K562 (cell line): ENCODE data around the gene SLIT1. TPM values are rescaled to one million over a fixed set of nuclear protein-coding genes. Genes with fewer than 3 reads are reported as not detected.

Source experiments
- ATAC-seq: fragments of 200-7000 bp; cut with Tn5 transposase; 3 replicates; pipeline ENCODE4 v1.9.1; 2020; ENCODE audit warnings: moderate library complexity
- BruUV-seq: library from RNA; stranded (reverse); fragments of 400-500 nt; replicated peaks from 2 replicates; lab custom pipeline; 2021; lab: Mats Ljungman, UMichigan
- CTCF ChIA-PET: fragments of 300-600 bp; formaldehyde crosslinking; extraction: SDS; loops from one replicate; lab custom pipeline; 2021; ENCODE audit warnings: low intra/inter-chr PET ratio; lab: Yijun Ruan, JAX
- POLR2A ChIA-PET: fragments of 300-600, 350-650 bp; sonication (Branson Sonifier 250); formaldehyde crosslinking; extraction: SDS; loops from one replicate; lab custom pipeline; 2021; ENCODE audit warnings: antibody characterized with exemption, inconsistent platforms; lab: Yijun Ruan, JAX
- DNase-seq, 4 experiments: peaks; one replicate each; pipeline versions ENCODE4 v3.0.0 to v3.0.0-alpha.2; 2011 to 2018; ENCODE audit warnings: low spot score in 3 of 4, mixed read lengths in 3 of 4; ENCODE audit errors: extremely low read depth in 1 of 4
- FAIRE-seq: peaks from 2 replicates; lab custom pipeline; 2011; peaks lifted over from hg19 to GRCh38; lab: Jason Lieb, UNC
- H2AFZ ChIP-seq: 2 replicates; pipeline ENCODE4 v1.6.0; 2011; ENCODE audit warnings: low read depth, low read length, control low read depth, inconsistent platforms
- H3K27ac ChIP-seq: fragments of 200-600 bp; 3 replicates; pipeline ENCODE4 v1.8.0; 2011; ENCODE audit warnings: low read depth, mild to moderate bottlenecking, control low read depth, inconsistent platforms, low read length, moderate library complexity, mixed read lengths; ENCODE audit errors: extremely low read depth
- H3K27me3 ChIP-seq, 2 experiments: fragments of 300-600 bp in 1 of 2; 2 replicates in 1 of 2; 3 replicates in 1 of 2; pipeline versions ENCODE4 v1.6.0 to v1.8.0; 2011; ENCODE audit warnings: inconsistent platforms in 2 of 2, low read length in 2 of 2, mild to moderate bottlenecking in 1 of 2, mixed read lengths in 1 of 2, moderate library complexity in 1 of 2; ENCODE audit not compliant: control insufficient read depth in 2 of 2, insufficient read depth in 2 of 2
- H3K36me3 ChIP-seq: fragments of 300-600 bp; 3 replicates; pipeline ENCODE4 v1.8.0; 2011; ENCODE audit warnings: mild to moderate bottlenecking, low read length, inconsistent platforms; ENCODE audit not compliant: control insufficient read depth, insufficient read depth
- H3K4me1 ChIP-seq, 2 experiments: fragments of 200-600 bp in 1 of 2; replicated peaks in 1 of 2; 2 replicates in 1 of 2; 3 replicates in 1 of 2; pipeline versions ENCODE4 v1.5.1 to v1.8.0; 2011; ENCODE audit warnings: inconsistent platforms in 2 of 2, low read length in 2 of 2, mild to moderate bottlenecking in 1 of 2, mixed read lengths in 1 of 2, moderate library complexity in 1 of 2; ENCODE audit not compliant: control insufficient read depth in 2 of 2, insufficient read depth in 2 of 2
- H3K4me2 ChIP-seq: 2 replicates; pipeline ENCODE4 v1.6.1; 2011; ENCODE audit warnings: low read length, control low read depth, inconsistent platforms, mixed read lengths; ENCODE audit not compliant: insufficient read depth
- H3K4me3 ChIP-seq: fragments of 200-600 bp; sonication (generic), shearing (Covaris generic); 2 replicates; pipeline ENCODE4 v1.5.1; 2016; ENCODE audit warnings: control low read depth, inconsistent platforms
- H3K79me2 ChIP-seq: fragments of 200-600 bp; 3 replicates; pipeline ENCODE4 v1.8.0; 2011; ENCODE audit warnings: low read length, inconsistent platforms; ENCODE audit not compliant: control insufficient read depth, insufficient read depth
- H3K9ac ChIP-seq, 2 experiments: 2 replicates each; pipeline versions ENCODE4 v1.6.0 to v1.6.1; 2011; ENCODE audit warnings: low read depth in 2 of 2, low read length in 2 of 2, control low read depth in 1 of 2, inconsistent platforms in 1 of 2, mild to moderate bottlenecking in 1 of 2, mixed read lengths in 1 of 2; ENCODE audit not compliant: insufficient read depth in 1 of 2
- H3K9me1 ChIP-seq: one replicate; pipeline ENCODE4 v1.6.0; 2011; ENCODE audit warnings: inconsistent platforms, mild to moderate bottlenecking, low read length, moderate library complexity; ENCODE audit not compliant: control insufficient read depth, insufficient read depth
- H3K9me3 ChIP-seq: replicated peaks from 2 replicates; pipeline ENCODE4 v1.5.1; 2011; ENCODE audit warnings: low read depth, low read length, inconsistent platforms; ENCODE audit not compliant: control insufficient read depth, insufficient read depth
- H4K20me1 ChIP-seq: replicated peaks from 2 replicates; pipeline ENCODE4 v1.6.1; 2011; ENCODE audit warnings: low read length, inconsistent platforms, mixed read lengths; ENCODE audit not compliant: control insufficient read depth, insufficient read depth
- ARID1B ChIP-seq: fragments of 450-650 bp; IDR thresholded peaks from 2 replicates; pipeline ENCODE4 v1.6.1; 2016; ENCODE audit warnings: antibody characterized with exemption, mild to moderate bottlenecking, inconsistent platforms
- ETV5 ChIP-seq: sonication (generic); formaldehyde crosslinking; IDR thresholded peaks from 2 replicates; pipeline ENCODE4 v1.4.0; 2020; ENCODE audit warnings: low read depth, mild to moderate bottlenecking, missing genetic modification reagents
- HDAC2 ChIP-seq: fragments of 450-650 bp; IDR thresholded peaks from 2 replicates; pipeline ENCODE4 v1.6.1; 2016; ENCODE audit warnings: mild to moderate bottlenecking
- MED1 ChIP-seq: sonication (generic); formaldehyde crosslinking; IDR thresholded peaks from 2 replicates; pipeline ENCODE4 v1.8.1; 2023; ENCODE audit warnings: missing genetic modification reagents, borderline replicate concordance
- MYBL2 ChIP-seq, 2 experiments: fragments of 450-650 bp in 1 of 2; sonication (generic) in 1 of 2; formaldehyde crosslinking in 1 of 2; IDR thresholded peaks; 2 replicates each; pipeline versions ENCODE4 v1.6.1 to v1.8.1; 2017 to 2022; ENCODE audit warnings: borderline replicate concordance in 1 of 2, inconsistent platforms in 1 of 2, low read depth in 1 of 2, mild to moderate bottlenecking in 1 of 2, missing genetic modification reagents in 1 of 2, moderate library complexity in 1 of 2
- PURB ChIP-seq: sonication (generic); formaldehyde crosslinking; IDR thresholded peaks from 2 replicates; pipeline ENCODE4 v1.9.0; 2021; ENCODE audit warnings: low read depth, mild to moderate bottlenecking, missing genetic modification reagents
- RNF2 ChIP-seq: sonication (generic); IDR thresholded peaks from 2 replicates; pipeline ENCODE4 v1.6.1; 2016
- SOX6 ChIP-seq: fragments of 450-650 bp; IDR thresholded peaks from 2 replicates; pipeline ENCODE4 v1.6.1; 2014; ENCODE audit warnings: mild to moderate bottlenecking
- SRSF7 ChIP-seq: fragments of 200-400 bp; formaldehyde crosslinking; optimal IDR thresholded peaks from 2 replicates; pipeline ENCODE3; 2017; ENCODE audit warnings: mild to moderate bottlenecking, low read depth, low read length
- TOE1 ChIP-seq, 2 experiments: fragments of 450-650 bp in 1 of 2; sonication (generic) in 1 of 2; formaldehyde crosslinking in 1 of 2; IDR thresholded peaks; 2 replicates each; pipeline versions ENCODE4 v1.7.1 to v1.8.0; 2016 to 2022; ENCODE audit warnings: borderline replicate concordance in 2 of 2, mild to moderate bottlenecking in 2 of 2, antibody characterized with exemption in 1 of 2, inconsistent platforms in 1 of 2, low read depth in 1 of 2, missing genetic modification reagents in 1 of 2, moderate library complexity in 1 of 2
- ZNF175 ChIP-seq: fragments of 200-800 bp; sonication (Bioruptor generic); IDR thresholded peaks from 2 replicates; pipeline ENCODE4 v1.6.1; 2016; ENCODE audit warnings: low read depth, mild to moderate bottlenecking, missing genetic modification characterization, missing compliant biosample characterization
- ZNF253 ChIP-seq: fragments of 250-450 bp; sonication (Bioruptor Pico); conservative IDR thresholded peaks from 2 replicates; pipeline ENCODE4 v1.6.1; 2021; ENCODE audit warnings: mild to moderate bottlenecking
- ZNF41 ChIP-seq: fragments of 250-450 bp; sonication (Bioruptor Pico); conservative IDR thresholded peaks from 2 replicates; pipeline ENCODE4 v1.4.0; 2020; ENCODE audit warnings: mild to moderate bottlenecking
- WGBS: fragments of 100-300 bp; shearing (Covaris generic); methylation state at CpG from one replicate; pipeline ENCODE4 v1.1.6; 2016; ENCODE audit warnings: low coverage, mixed read lengths; ENCODE audit not compliant: insufficient coverage; ENCODE audit errors: missing lambda C conversion rate; 5-methylcytosine and 5-hydroxymethylcytosine counted together
- in situ Hi-C: fragments of 300-500 bp; cut with MboI; formaldehyde crosslinking; loops from 4 replicates; pipeline ENCODE4 v1.15.0; 2018; ENCODE audit warnings: inconsistent platforms, mixed read lengths
- intact Hi-C: fragments of 100-400 bp; cut with micrococcal nuclease; formaldehyde crosslinking; loops from 2 replicates; pipeline ENCODE4 v1.14.2; 2022
- polyA plus RNA-seq, 8 experiments: library from polyadenylated mRNA; depleted of rRNA in 4 of 8; stranded (reverse) in 5 of 8; unstranded in 3 of 8; fragments of >200 nt; fragmentation: Nextera tagmentation in 2 of 8; fragmentation: Illumina TruSeq in 1 of 8; extraction: Ambion mirVana in 2 of 8; extraction: Trizol in 1 of 8; gene quantifications; 2 replicates each; pipeline versions ENCODE4 v1.2.1 to v1.2.3, GENCODE V29; 2011 to 2014; ENCODE audit warnings: inconsistent platforms in 1 of 8, missing spikeins in 1 of 8
- total RNA-seq, 7 experiments: library from RNA; depleted of rRNA in 6 of 7; stranded (reverse); fragments of >200 nt in 6 of 7; fragmentation: Illumina TruSeq in 2 of 7; extraction: Trizol in 2 of 7; gene quantifications; 2 replicates each; pipeline versions ENCODE4 v1.2.1 to v1.2.3, GENCODE V29; 2011 to 2021; ENCODE audit warnings: low replicate concordance in 1 of 7
- TF ChIP-seq, protein P1 (sequence below): fragments of 250-450 bp; sonication (Bioruptor Pico); IDR thresholded peaks from 2 replicates; pipeline ENCODE4 v1.8.0; 2022; ENCODE audit warnings: inconsistent platforms, mild to moderate bottlenecking, moderate library complexity, borderline replicate concordance

Gene SLIT1
- total and polyA plus RNA-seq, 9 of the 15 experiments (the other 6 are each of a cell fraction or from before 2014, with no cell fraction given): 0.01 to 0.11 (median 0.04) TPM; not detected in 3

DNA sequence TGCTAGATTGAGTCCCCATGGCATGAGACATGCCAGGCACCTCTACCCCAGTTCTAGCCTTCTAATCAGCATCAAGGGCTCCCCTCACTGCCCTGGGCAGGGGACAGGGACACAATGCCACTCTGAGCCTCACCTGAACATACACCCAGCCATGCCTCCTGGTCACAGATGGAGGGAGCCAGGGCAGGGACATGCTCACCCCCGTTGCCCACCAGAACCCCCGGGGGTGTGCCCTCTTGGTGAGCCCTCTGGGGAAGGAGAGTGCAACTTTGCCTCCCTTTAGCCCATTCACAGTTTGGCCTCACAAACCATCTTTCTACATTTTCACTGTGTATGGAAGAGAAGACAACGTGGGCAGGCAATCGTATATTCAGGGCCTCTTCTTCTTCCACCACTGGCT lies 186.4 kb downstream of the SLIT1 start:
- H3K27me3 ChIP-seq: no peaks in the 10 kb centered on the region
- no peaks in the 10 kb centered on the region for H4K20me1 ChIP-seq
- WGBS: 0% methylated on average over 2 of the region's 4 CpGs
- no peaks in the 10 kb centered on the region for H3K79me2 ChIP-seq
- no TSS peak for BruUV-seq
- intact Hi-C loops (no loop called here), in situ Hi-C loops (no loop called here)
- no peaks in the 10 kb centered on the region for H3K36me3 ChIP-seq
- H3K9me1 ChIP-seq: no peaks in the 10 kb centered on the region
- no peak for FAIRE-seq
- no peak overlapping the region for H3K27ac ChIP-seq
- no peak overlapping the region for H3K4me3 ChIP-seq
- no peak overlapping the region for H3K4me2 ChIP-seq
- no peaks in the 10 kb centered on the region for H3K9me3 ChIP-seq
- peaks cover 2 to 3% of the 10 kb centered on the region in 2 experiments; a peak in 2 of 5 replicates for H3K4me1 ChIP-seq
- no peak for ATAC-seq
- H2AFZ ChIP-seq: no peak overlapping the region
- POLR2A ChIA-PET: interaction anchor here (0.5 kb wide), 1 partner anchor 11 kb away, joined by 3 read pairs; no protein-coding TSS in a partner anchor
- no peak for DNase-seq
- TF ChIP-seq SOX6: no peak
- TF ChIP-seq MYBL2 (IDR thresholded peaks at IDR 0.05; ENCODE audit: low read depth): no peak
- TF ChIP-seq MYBL2 (CRISPR knock-in tag; IDR thresholded peaks at IDR 0.05; ENCODE audit: borderline replicate concordance): no peak
- no peak for TF ChIP-seq ZNF175
- TF ChIP-seq MED1 (CRISPR knock-in tag): no peak
- no peak for TF ChIP-seq PURB
- TF ChIP-seq ZNF253 (CRISPR knock-in tag): no peak
- no peak for TF ChIP-seq ZNF41 (CRISPR knock-in tag)
- no peak for TF ChIP-seq ARID1B
- TF ChIP-seq RNF2: no peak
- no peak for TF ChIP-seq SRSF7
- TF ChIP-seq, protein P1, sequence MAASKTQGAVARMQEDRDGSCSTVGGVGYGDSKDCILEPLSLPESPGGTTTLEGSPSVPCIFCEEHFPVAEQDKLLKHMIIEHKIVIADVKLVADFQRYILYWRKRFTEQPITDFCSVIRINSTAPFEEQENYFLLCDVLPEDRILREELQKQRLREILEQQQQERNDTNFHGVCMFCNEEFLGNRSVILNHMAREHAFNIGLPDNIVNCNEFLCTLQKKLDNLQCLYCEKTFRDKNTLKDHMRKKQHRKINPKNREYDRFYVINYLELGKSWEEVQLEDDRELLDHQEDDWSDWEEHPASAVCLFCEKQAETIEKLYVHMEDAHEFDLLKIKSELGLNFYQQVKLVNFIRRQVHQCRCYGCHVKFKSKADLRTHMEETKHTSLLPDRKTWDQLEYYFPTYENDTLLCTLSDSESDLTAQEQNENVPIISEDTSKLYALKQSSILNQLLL (CRISPR knock-in tag): no peak
- no peak for TF ChIP-seq HDAC2
- TF ChIP-seq TOE1 (IDR thresholded peaks at IDR 0.05; ENCODE audit: borderline replicate concordance): no peak
- no peak for TF ChIP-seq TOE1 (CRISPR knock-in tag; IDR thresholded peaks at IDR 0.05; ENCODE audit: borderline replicate concordance, low read depth)
- TF ChIP-seq ETV5 (CRISPR knock-in tag): no peak
- H3K9ac ChIP-seq: no peak overlapping the region
- CTCF ChIA-PET: no interaction called here
